CD4-positive, alpha-beta T cell treated with Interleukin-15 for 1 hour (primary cell): Measurements from ENCODE around the gene HPF1.

Experiments
- DNase-seq: peaks from one replicate; pipeline ENCODE4 v3.0.0-alpha.2; 2020

Gene HPF1

DNA sequence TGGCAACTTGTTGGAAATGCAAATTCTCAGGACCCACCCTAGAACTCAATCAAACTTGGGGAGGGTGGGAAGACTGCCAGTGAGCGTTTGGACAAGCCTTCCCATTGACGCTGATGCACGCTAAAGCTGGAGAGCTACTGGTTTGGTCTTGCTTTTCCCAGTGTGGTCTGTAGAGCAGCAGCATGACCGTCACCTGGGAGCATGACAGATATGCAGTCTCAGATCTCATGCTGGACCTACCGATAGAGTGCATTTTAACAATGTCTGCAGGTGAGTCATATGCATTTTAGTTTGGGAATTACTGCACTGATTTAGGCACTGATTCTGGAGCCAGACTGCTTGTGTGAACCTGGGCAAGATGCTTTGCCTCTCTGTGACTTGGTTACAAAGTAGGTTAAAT is 27.2 kb downstream of the HPF1 start:
- no peak for DNase-seq

DNA sequence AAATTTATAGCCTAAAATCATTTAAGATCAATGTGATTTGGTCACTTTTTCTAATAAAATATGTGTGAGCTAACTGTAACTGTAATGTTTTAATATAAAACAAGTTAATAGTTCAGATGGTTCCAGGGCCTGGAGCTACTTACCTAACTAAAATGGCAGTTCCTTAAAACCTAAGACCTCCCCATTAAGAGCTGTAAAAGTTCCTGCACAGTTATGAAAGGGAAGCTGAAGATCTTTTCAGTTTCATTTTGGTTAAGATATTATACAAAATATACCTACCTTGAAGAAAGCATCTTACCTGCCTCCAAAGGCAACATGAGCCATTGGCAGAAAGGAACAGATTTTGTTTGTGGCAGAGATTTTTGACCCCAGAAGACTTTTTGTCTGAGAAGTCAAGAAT is 30.1 kb downstream of the HPF1 start:
- DNase-seq = no peak

DNA sequence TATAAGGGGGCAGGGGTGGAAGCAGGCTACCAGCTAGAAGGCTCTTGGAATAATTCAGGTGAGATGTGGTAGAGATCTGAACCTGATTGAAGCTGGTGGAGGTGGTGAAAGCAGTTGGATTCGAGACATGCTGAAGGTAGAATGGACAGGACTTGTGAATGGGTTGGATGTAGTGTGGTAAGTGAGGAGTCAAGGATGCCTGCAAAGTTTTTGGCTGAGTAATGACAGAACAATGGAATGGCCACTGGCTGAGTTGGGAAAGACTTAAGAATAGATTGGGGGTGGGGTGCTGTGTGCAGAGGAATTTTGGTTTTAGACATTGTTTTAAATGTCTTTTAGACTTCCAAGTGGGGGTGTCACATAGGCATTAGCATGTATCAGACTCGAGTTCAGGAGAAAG is 33.5 kb downstream of the HPF1 start:
- no peak for DNase-seq

DNA sequence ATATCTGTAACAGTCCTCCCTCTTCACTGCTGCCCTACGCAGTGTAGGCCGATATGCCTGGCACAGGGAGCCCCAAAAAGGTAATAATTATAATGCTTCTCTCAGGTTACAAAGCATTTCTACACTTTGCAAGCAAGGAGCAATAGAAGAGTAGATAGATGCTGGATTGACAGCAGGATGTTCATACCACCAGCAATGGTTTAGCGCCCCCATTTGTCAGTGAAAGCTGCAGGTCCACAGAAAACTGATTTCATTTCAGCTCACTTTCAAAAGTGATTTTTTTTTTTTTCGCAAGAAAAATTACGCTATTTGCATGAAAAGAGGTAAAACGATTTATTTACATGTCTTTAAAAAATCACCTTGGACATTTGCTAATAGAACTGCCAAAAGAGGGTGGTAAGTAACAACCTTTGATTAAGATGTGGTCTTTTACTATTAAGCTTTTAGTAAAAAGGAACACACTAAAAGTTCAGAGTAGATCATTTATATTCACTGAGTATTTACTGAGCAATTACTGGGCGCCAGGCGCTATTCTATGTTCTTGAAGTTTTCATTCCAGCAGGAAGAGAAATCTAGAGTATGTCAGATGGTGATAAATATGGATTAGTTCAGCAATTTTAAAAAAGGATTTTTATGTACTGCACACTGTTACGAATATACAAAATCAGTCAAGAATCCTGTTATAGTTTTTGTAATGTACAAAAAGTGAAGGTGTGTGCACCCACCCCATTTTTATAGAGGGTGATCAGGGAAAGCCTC is 34.4 kb downstream of the HPF1 start:
- DNase-seq = no peak

DNA sequence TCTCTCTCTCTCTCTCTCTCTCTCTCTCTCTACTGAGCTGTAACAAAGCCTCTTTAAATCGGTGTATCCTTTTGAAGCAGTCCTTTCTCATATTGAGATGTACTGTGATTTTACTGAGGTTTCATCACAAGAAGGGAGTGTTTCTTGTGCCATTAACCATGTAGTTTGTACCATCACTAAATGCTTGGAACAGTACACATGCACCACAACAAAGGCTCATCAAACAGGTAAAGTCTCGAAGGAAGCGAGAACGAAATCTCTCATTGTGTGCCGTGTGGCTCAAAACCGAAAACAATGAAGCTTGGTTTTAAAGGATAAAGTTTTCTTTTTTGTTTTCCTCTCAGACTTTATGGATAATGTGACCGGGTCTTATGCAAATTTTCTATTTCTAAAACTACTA is 37.2 kb downstream of the HPF1 start:
- no peak for DNase-seq

DNA sequence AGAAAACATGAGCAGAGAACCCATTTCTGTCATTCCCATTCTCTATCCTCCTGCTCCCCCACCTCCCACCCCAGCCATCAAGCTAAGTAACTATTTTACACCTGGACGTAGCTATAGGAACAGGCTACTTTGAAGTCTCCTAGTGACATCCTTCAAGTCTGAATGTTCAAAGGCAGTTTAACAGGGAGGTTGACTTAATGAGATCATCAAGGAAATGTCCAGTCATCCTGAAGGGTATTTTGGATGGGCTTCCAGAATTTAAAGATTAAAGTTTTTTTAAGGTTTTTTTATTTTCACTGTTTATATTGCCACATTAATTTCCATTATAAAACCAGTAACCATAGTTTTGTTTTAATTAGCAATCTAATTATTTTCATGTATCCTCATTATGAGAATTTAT is 41.1 kb downstream of the HPF1 start:
- DNase-seq = no peak

DNA sequence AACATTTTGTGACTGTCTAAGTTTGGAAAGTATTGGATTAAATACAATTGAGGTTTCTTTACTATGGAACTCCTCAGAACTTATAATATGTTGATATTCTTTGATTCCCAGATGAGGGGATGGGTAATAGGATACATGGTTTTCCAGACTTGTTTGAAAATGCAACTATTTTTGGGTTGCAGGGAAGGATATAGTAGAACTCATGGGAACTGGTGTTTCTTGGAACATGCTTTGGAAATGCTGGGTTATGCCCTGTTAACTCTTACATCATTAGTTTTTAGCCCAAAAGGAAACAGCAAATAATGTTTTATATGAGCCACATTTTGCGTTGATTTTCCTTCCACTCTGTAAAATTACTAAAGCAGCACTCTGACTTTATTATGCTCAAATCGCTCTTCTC is 41.9 kb downstream of the HPF1 start:
- DNase-seq = no peak

DNA sequence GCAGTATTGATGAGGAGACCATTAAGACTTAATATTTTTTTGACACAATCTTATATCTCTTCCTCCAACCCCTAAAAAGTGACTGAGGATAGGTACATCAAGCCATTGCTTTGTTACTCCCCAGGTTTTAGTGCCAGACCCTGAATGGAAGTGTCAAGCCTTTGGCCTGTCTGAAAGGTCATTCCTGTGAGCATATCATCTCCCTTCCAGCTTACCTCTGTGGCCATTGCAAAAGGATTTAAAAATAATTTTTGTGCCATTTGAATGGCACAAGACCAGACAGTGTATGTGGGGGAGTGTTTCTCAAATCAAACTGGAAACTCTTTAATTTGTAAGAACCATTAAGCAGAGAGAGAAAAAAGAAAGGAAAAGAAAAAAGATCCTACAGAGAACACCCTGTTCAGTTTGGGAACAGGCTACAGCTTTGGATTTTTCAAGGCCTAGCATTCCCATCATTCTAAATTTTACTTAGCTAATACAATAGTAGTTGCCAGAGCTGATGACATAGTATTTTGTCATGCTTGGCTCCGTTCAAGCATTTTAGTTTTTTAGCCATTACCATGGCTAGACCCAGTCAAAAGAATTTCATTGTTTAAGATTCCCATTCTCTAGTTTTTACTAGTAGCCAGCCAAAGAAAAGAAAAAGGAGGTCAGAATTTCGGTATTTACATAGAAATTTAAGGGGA is 49.6 kb downstream of the HPF1 start:
- no peak for DNase-seq

DNA sequence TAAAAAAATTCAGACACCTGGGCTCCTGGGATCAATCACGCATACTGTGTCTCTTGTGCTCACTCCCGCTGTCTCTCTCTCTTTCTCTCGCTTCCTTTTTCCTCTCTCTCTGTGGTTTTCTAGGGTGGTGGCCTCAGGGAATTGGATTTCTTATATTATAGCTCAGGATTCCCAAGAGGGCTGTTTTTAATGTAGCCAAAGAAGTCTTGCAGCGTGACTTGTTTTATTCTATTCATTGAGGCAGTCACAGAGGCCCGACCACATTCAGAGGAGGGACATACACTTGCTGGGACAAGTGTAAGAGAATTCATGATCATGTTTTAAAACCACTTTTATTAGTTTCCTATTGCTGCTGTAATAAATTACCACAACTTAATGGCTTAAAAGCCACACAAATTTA is 59.4 kb downstream of the HPF1 start:
- no peak for DNase-seq

DNA sequence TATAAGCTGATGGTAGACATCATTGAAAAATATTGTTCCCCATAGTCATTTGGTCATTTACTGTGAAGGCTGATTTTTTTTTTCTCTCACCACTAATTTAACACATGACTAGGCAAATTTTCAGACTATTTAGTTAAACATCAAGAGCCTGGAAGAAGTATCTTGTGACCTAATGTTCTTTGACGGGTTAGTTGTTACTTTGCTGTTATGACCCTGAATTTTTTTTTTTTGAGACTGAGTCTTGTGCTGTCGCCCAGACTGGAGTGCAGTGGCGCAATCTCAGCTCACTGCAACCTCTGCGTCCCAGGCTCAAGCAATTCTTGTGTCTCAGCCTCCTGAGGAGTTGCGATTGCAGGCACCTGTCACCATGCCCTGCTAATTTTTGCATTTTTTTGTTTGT is 67.0 kb downstream of the HPF1 start:
- DNase-seq = no peak

DNA sequence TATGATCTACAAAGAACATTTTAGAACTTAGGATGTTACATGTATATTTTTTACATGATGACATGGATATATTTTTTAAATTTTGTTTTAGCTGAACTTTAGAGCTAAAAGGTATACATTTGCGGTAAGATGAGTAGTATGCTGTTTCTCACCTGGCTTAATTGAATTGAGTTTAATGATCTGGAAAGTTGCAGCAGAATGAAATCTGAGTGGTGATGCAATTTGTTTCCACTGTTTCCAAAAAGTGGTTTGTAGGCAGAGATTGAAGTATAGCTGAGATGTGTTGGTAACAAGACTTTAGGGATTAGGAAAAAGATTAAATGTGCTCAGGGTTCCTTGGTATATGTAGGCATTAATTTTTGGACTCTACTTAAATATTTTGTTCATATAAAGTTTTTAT is 68.1 kb downstream of the HPF1 start:
- DNase-seq = no peak

DNA sequence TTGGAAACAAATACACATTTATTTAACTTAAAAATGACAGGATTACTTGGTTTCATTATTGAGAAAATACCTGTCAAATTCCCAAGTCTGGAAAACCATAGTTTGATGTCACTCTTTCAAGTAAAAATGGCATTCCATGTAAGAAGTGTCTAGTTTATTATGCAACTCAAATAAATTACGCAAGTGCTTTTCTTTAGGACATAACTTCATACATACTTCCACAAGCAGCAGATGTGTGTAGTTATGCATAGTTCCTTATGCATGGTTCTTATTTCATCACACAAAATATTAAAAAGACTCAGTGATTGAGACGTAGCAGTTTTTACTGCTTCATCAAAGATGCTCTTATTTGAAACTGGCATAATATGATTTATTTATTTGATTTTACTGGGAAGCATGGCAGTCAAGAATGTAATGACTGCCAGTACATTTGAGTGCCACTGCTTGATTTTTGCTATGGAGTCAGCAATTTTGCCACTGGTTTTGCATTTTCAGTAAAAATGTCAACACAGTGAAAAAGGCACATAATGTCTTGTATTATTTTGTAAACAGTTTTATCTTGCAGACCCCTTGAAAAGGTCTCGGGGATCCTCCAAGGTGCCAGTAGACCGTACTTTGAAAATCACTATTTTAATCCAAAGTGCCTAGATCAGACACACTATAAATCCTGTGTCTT is 75.2 kb downstream of the HPF1 start:
- no peak for DNase-seq
